Body of pancreas (tissue), 4 donors: ENCODE data around the gene DNAH12. TPM values are rescaled to one million over a fixed set of nuclear protein-coding genes. Genes with fewer than 3 reads are reported as not detected.
"Not testable (repeated sequence)": the region's sequence is repeated elsewhere in the genome, so short reads cannot be mapped to it uniquely, and the experiment has no call there.

Source experiments
- ATAC-seq: fragments of 150-250 bp; one replicate; pipeline ENCODE4 v1.9.1; 2016
- DNase-seq, 4 donors: peaks; one replicate each; pipeline ENCODE4 v3.0.0-alpha.2; 2019
- H3K27ac ChIP-seq, 4 donors: fragments of 200-600 bp; sonication (generic); 1 replicate in 3 of 4; 2 replicates in 1 of 4; pipeline versions ENCODE4 v1.5.1 to v1.6.1; 2016 to 2019; ENCODE audit warnings: mild to moderate bottlenecking in 1 of 4, mixed read lengths in 1 of 4, moderate library complexity in 1 of 4
- H3K27me3 ChIP-seq, 2 donors: fragments of 200-600 bp; sonication (generic); one replicate each; pipeline ENCODE4 v1.6.0; 2016; ENCODE audit warnings: mild to moderate bottlenecking in 1 of 2
- H3K36me3 ChIP-seq, 2 donors: fragments of 200-600 bp; sonication (generic); replicated peaks in 1 of 2; 2 replicates each; pipeline ENCODE4 v1.5.1; 2016; ENCODE audit warnings: low read depth in 2 of 2; ENCODE audit not compliant: insufficient read depth in 1 of 2
- H3K4me1 ChIP-seq: fragments of 200-600 bp; sonication (generic); one replicate; pipeline ENCODE4 v1.6.0; 2016
- H3K4me3 ChIP-seq, 2 donors: fragments of 200-600 bp; sonication (generic); 1 replicate in 1 of 2; 2 replicates in 1 of 2; pipeline ENCODE4 v1.5.1; 2016 to 2019
- H3K9me3 ChIP-seq, 3 donors: fragments of 200-600 bp; sonication (generic); 1 replicate in 2 of 3; 2 replicates in 1 of 3; pipeline ENCODE4 v1.5.1; 2016
- CTCF ChIP-seq, 7 experiments: fragments of 450-650 bp in 4 of 7; fragments of 200-600 bp in 3 of 7; sonication (generic) in 3 of 7; IDR thresholded peaks; one replicate each; pipeline ENCODE4 v1.5.1; 2016 to 2019; ENCODE audit warnings: antibody characterized with exemption in 7 of 7
- POLR2A ChIP-seq, 3 donors: fragments of 450-650 bp; IDR thresholded peaks; one replicate each; pipeline ENCODE4 v1.6.1; 2016; ENCODE audit warnings: antibody characterized with exemption in 3 of 3, mild to moderate bottlenecking in 2 of 3
- WGBS, 2 donors: methylation state at CpG; one replicate each; pipeline ENCODE4 v1.1.5; 2017; 5-methylcytosine and 5-hydroxymethylcytosine counted together
- intact Hi-C: fragments of 100-400 bp; cut with DNase I; formaldehyde crosslinking; loops from one replicate; pipeline ENCODE4 v1.15.1; 2023
- total RNA-seq, 2 donors: library from RNA; depleted of rRNA; stranded (reverse); fragments of >200 nt; gene quantifications; one replicate each; pipeline ENCODE4 v1.1.0, GENCODE V29; 2016

DNAH12 gene
- total RNA-seq, 2 donors from 2014 or later = 0.52 to 0.99 TPM

GRCh38 chr3:57464801-57465200 lies 79.3 kb downstream of the DNAH12 start:
- Histone ChIP-seq H3K4me1 (no peaks in the 10 kb centered on the region), H3K4me3 (no peak overlapping the region), H3K27me3 (no peaks in the 10 kb centered on the region), H3K9me3 (no peaks in the 10 kb centered on the region), H3K27ac (no peak overlapping the region), H3K36me3 (no peaks in the 10 kb centered on the region)
- WGBS, 2 donors = 61 to 68% methylated on average over 4 of the region's 4 CpGs
- no peak for TF ChIP-seq POLR2A (IDR thresholded peaks at IDR 0.05)
- peak in 2 of 7 experiments; percentile 14 to 20 for TF ChIP-seq CTCF (IDR thresholded peaks at IDR 0.05)
- DNase-seq (no peak), ATAC-seq (no peak)
- intact Hi-C loops = no loop called here

GRCh38 chr3:57464011-57464410 lies 80.1 kb downstream of the DNAH12 start:
- Histone ChIP-seq H3K4me3 (no peak overlapping the region), H3K9me3 (no peaks in the 10 kb centered on the region), H3K4me1 (no peaks in the 10 kb centered on the region), H3K27me3 (no peaks in the 10 kb centered on the region), H3K27ac (no peak overlapping the region), H3K36me3 (no peaks in the 10 kb centered on the region)
- TF ChIP-seq CTCF (IDR thresholded peaks at IDR 0.05) (no peak), POLR2A (IDR thresholded peaks at IDR 0.05) (no peak)
- DNase-seq (no peak), ATAC-seq (no peak)
- WGBS, 2 donors = 76 to 88% methylated on average over 1 to 3 of the region's 3 CpGs
- intact Hi-C loops = no loop called here

GRCh38 chr3:57451150-57451846 lies 92.8 kb downstream of the DNAH12 start:
- no peak for ATAC-seq
- H3K27ac ChIP-seq = no peak overlapping the region
- WGBS, 2 donors = 74 to 78% methylated on average over 14 of the region's 14 CpGs

GRCh38 chr3:57449276-57449847 lies 94.8 kb downstream of the DNAH12 start:
- H3K4me1 ChIP-seq, ATAC-seq, intact Hi-C loops, H3K4me3 ChIP-seq, DNase-seq, H3K27me3 ChIP-seq, H3K27ac ChIP-seq, H3K36me3 ChIP-seq, H3K9me3 ChIP-seq: not testable (repeated sequence)
- WGBS, 2 donors = 94 to 98% methylated on average over 13 to 17 of the region's 33 CpGs

More at GRCh38 chr3:57451150-57451846, 92.8 kb downstream of the DNAH12 start:
- DNase-seq = no peak
- Histone ChIP-seq H3K4me3 (no peak overlapping the region), H3K9me3 (no peaks in the 10 kb centered on the region), H3K4me1 (peaks cover 9% of the 10 kb centered on the region), H3K36me3 (no peaks in the 10 kb centered on the region), H3K27me3 (no peaks in the 10 kb centered on the region)
- intact Hi-C loops = no loop called here
- TF ChIP-seq CTCF (IDR thresholded peaks at IDR 0.05) (no peak), POLR2A (IDR thresholded peaks at IDR 0.05) (no peak)

- H3K9me3 ChIP-seq, intact Hi-C loops, ATAC-seq, H3K4me3 ChIP-seq, H3K36me3 ChIP-seq, H3K27me3 ChIP-seq, H3K4me1 ChIP-seq, H3K27ac ChIP-seq, DNase-seq: not testable (repeated sequence)
- 85 to 89% methylated on average over 5 of the region's 5 CpGs for WGBS, 2 donors
These were observed 95.7 kb downstream of the DNAH12 start for GRCh38 chr3:57448489-57448888.
